Peyer's patch (tissue), 4 donors: ENCODE measurements around the gene UAP1. TPM values are rescaled to one million over a fixed set of nuclear protein-coding genes. Genes with fewer than 3 reads are reported as not detected.

ENCODE experiments used
- DNase-seq, 3 donors: peaks; one replicate each; pipeline ENCODE4 v3.0.0-alpha.2; 2017 to 2019
- H3K27ac ChIP-seq, 4 donors: fragments of 200-600 bp; sonication (generic); one replicate each; pipeline ENCODE4 v1.5.1; 2016 to 2019
- H3K27me3 ChIP-seq, 2 donors: fragments of 200-600 bp; sonication (generic); one replicate each; pipeline ENCODE4 v1.5.1; 2019
- H3K36me3 ChIP-seq, 3 donors: fragments of 200-600 bp; sonication (generic); one replicate each; pipeline ENCODE4 v1.5.1; 2016 to 2019
- H3K4me1 ChIP-seq, 4 donors: fragments of 200-600 bp; sonication (generic); one replicate each; pipeline ENCODE4 v1.5.1; 2016 to 2019
- H3K4me3 ChIP-seq, 4 donors: fragments of 200-600 bp; sonication (generic); 1 replicate in 3 of 4; 2 replicates in 1 of 4; pipeline ENCODE4 v1.5.1; 2016 to 2019; ENCODE audit warnings: mild to moderate bottlenecking in 1 of 4
- H3K9me3 ChIP-seq, 4 donors: fragments of 200-600 bp; sonication (generic); one replicate each; pipeline ENCODE4 v1.5.1; 2016 to 2019; ENCODE audit warnings: mild to moderate bottlenecking in 1 of 4
- CTCF ChIP-seq, 6 experiments: fragments of 450-650 bp in 4 of 6; fragments of 200-600 bp in 2 of 6; sonication (generic) in 1 of 6; IDR thresholded peaks; one replicate each; pipeline ENCODE4 v1.5.1; 2017 to 2019; ENCODE audit warnings: antibody characterized with exemption in 6 of 6, mild to moderate bottlenecking in 3 of 6, moderate library complexity in 1 of 6
- POLR2A ChIP-seq, 2 donors: fragments of 450-650 bp; IDR thresholded peaks; one replicate each; pipeline ENCODE4 v1.5.1; 2017; ENCODE audit warnings: antibody characterized with exemption in 2 of 2, mild to moderate bottlenecking in 2 of 2, moderate library complexity in 2 of 2
- total RNA-seq, 4 donors: library from RNA; depleted of rRNA; stranded (reverse); fragments of >200 nt; gene quantifications; one replicate each; pipeline ENCODE4 v1.1.0, GENCODE V29; 2016

UAP1 gene
- total RNA-seq, 4 donors from 2014 or later = 101 to 131 (median 122) TPM

GRCh38 chr1:162587347-162587746, 25.8 kb downstream of the UAP1 start:
- H3K4me1 ChIP-seq = peaks cover 0 to 6% (median 0%) of the 10 kb centered on the region in 4 donors
- H3K4me3 ChIP-seq = no peak overlapping the region
- DNase-seq = no peak
- H3K27ac ChIP-seq = no peak overlapping the region
- H3K36me3 ChIP-seq = peaks cover 0 to 61% (median 0%) of the 10 kb centered on the region in 3 donors
- no peaks in the 10 kb centered on the region for H3K27me3 ChIP-seq
- no peaks in the 10 kb centered on the region for H3K9me3 ChIP-seq
- no peak for TF ChIP-seq CTCF (IDR thresholded peaks at IDR 0.05)
- TF ChIP-seq POLR2A (IDR thresholded peaks at IDR 0.05) = no peak

GRCh38 chr1:162587761-162588260, 26.3 kb downstream of the UAP1 start:
- no peak overlapping the region for H3K4me3 ChIP-seq
- no peak overlapping the region for H3K27ac ChIP-seq
- no peaks in the 10 kb centered on the region for H3K9me3 ChIP-seq
- no peak for TF ChIP-seq POLR2A (IDR thresholded peaks at IDR 0.05)
- no peak for TF ChIP-seq CTCF (IDR thresholded peaks at IDR 0.05)
- H3K27me3 ChIP-seq = no peaks in the 10 kb centered on the region
- H3K36me3 ChIP-seq = peaks cover 0 to 65% (median 0%) of the 10 kb centered on the region in 3 donors
- DNase-seq = no peak
- peaks cover 0 to 6% (median 0%) of the 10 kb centered on the region in 4 donors for H3K4me1 ChIP-seq

GRCh38 chr1:162590101-162590500, 28.6 kb downstream of the UAP1 start:
- Histone ChIP-seq H3K4me1 (no peaks in the 10 kb centered on the region), H3K27ac (no peak overlapping the region), H3K36me3 (peaks cover 0 to 71% (median 0%) of the 10 kb centered on the region in 3 donors), H3K27me3 (no peaks in the 10 kb centered on the region), H3K9me3 (no peaks in the 10 kb centered on the region), H3K4me3 (no peak overlapping the region)
- DNase-seq = no peak
- TF ChIP-seq POLR2A (IDR thresholded peaks at IDR 0.05) (no peak), CTCF (IDR thresholded peaks at IDR 0.05) (no peak)

- H3K9me3 ChIP-seq = no peaks in the 10 kb centered on the region
- TF ChIP-seq CTCF (IDR thresholded peaks at IDR 0.05) (no peak), POLR2A (IDR thresholded peaks at IDR 0.05) (no peak)
- H3K4me3 ChIP-seq = no peak overlapping the region
- H3K27me3 ChIP-seq = no peaks in the 10 kb centered on the region
- H3K36me3 ChIP-seq = peaks cover 0 to 67% (median 0%) of the 10 kb centered on the region in 3 donors
- no peak for DNase-seq
- H3K27ac ChIP-seq = no peak overlapping the region
- no peaks in the 10 kb centered on the region for H3K4me1 ChIP-seq
Measured at GRCh38 chr1:162590686-162591085, 29.2 kb downstream of the UAP1 start.

GRCh38 chr1:162596514-162597170, 35.1 kb downstream of the UAP1 start:
- Histone ChIP-seq H3K36me3 (peaks cover 0 to 70% (median 0%) of the 10 kb centered on the region in 3 donors), H3K4me1 (no peaks in the 10 kb centered on the region), H3K4me3 (no peak overlapping the region), H3K9me3 (no peaks in the 10 kb centered on the region), H3K27ac (no peak overlapping the region), H3K27me3 (no peaks in the 10 kb centered on the region)
- no peak for DNase-seq
- TF ChIP-seq POLR2A (IDR thresholded peaks at IDR 0.05) (no peak), CTCF (IDR thresholded peaks at IDR 0.05) (no peak)
